ENCODE data around the gene THSD7A.

The THSD7A gene

GRCh38 chr7:11747715-11748485 is 84.1 kb downstream of the THSD7A start:
- DNase-seq: no peak

GRCh38 chr7:11746591-11746990 is 85.4 kb downstream of the THSD7A start:
- DNase-seq: no peak

- DNase-seq: no peak
Observed at GRCh38 chr7:11743548-11743947, 88.5 kb downstream of the THSD7A start.

- DNase-seq: no peak
Observed at GRCh38 chr7:11743016-11743415, 89.0 kb downstream of the THSD7A start.

- DNase-seq: no peak
Observed at GRCh38 chr7:11742496-11742895, 89.5 kb downstream of the THSD7A start.

GRCh38 chr7:11737723-11738122 is 94.3 kb downstream of the THSD7A start:
- DNase-seq: no peak

GRCh38 chr7:11732207-11732606 is 99.8 kb downstream of the THSD7A start:
- DNase-seq: no peak

GRCh38 chr7:11730725-11731124 is 101.3 kb downstream of the THSD7A start:
- DNase-seq: no peak

GRCh38 chr7:11727864-11728263 is 104.1 kb downstream of the THSD7A start:
- no peak for DNase-seq

- no peak for DNase-seq
Observed at GRCh38 chr7:11726794-11727155, 105.2 kb downstream of the THSD7A start.

- no peak for DNase-seq
Observed at GRCh38 chr7:11726001-11726793, 105.8 kb downstream of the THSD7A start.

GRCh38 chr7:11716185-11716584 is 115.8 kb downstream of the THSD7A start:
- no peak for DNase-seq

- no peak for DNase-seq
Observed at GRCh38 chr7:11714676-11715075, 117.3 kb downstream of the THSD7A start.

GRCh38 chr7:11714205-11714604 is 117.8 kb downstream of the THSD7A start:
- no peak for DNase-seq

- DNase-seq: no peak
Observed at GRCh38 chr7:11713352-11713751, 118.6 kb downstream of the THSD7A start.

GRCh38 chr7:11710377-11710776 is 121.6 kb downstream of the THSD7A start:
- no peak for DNase-seq

GRCh38 chr7:11709196-11709595 is 122.8 kb downstream of the THSD7A start:
- no peak for DNase-seq

- no peak for DNase-seq
Observed at GRCh38 chr7:11707606-11708193, 124.3 kb downstream of the THSD7A start.

GRCh38 chr7:11706666-11707605 is 125.1 kb downstream of the THSD7A start:
- DNase-seq: no peak

- no peak for DNase-seq
Observed at GRCh38 chr7:11703829-11704228, 128.2 kb downstream of the THSD7A start.

GRCh38 chr7:11702938-11703337 is 129.1 kb downstream of the THSD7A start:
- DNase-seq: no peak

GRCh38 chr7:11701829-11702560 is 130.0 kb downstream of the THSD7A start:
- no peak for DNase-seq
